HepG2 (cell line): ENCODE results near the gene TSSK3. TPM values are rescaled to one million over a fixed set of nuclear protein-coding genes. Genes with fewer than 3 reads are reported as not detected.

Experiments
- ASH2L ChIP-seq: fragments of 300-600, 200-600 bp; sonication (generic); IDR thresholded peaks from 2 replicates; pipeline ENCODE4 v1.7.0; 2017; ENCODE audit warnings: low read depth, mild to moderate bottlenecking, moderate library complexity, mixed read lengths, low read length; ENCODE audit not compliant: insufficient read length
- ATAD3A ChIP-seq: sonication (generic); formaldehyde crosslinking; IDR thresholded peaks from 2 replicates; pipeline ENCODE4 v1.4.0; 2020; ENCODE audit warnings: missing genetic modification reagents
- ATM ChIP-seq: fragments of 450-650 bp; IDR thresholded peaks from 2 replicates; pipeline ENCODE4 v1.7.1; 2017; ENCODE audit warnings: mild to moderate bottlenecking, borderline replicate concordance
- DNMT1 ChIP-seq: sonication (generic); formaldehyde crosslinking; IDR thresholded peaks from 2 replicates; pipeline ENCODE4 v1.5.1; 2020; ENCODE audit warnings: mild to moderate bottlenecking, missing genetic modification reagents
- GABPB1 ChIP-seq: IDR thresholded peaks from 2 replicates; pipeline ENCODE4 v1.6.1; 2016; ENCODE audit warnings: mild to moderate bottlenecking, missing genetic modification reagents, moderate library complexity, missing compliant biosample characterization
- HHEX ChIP-seq: IDR thresholded peaks from 2 replicates; pipeline ENCODE4 v1.6.1; 2016; ENCODE audit warnings: control low read depth
- MED1 ChIP-seq: sonication (generic); formaldehyde crosslinking; IDR thresholded peaks from 2 replicates; pipeline ENCODE4 v1.4.0; 2020; ENCODE audit warnings: missing genetic modification reagents
- RNF2 ChIP-seq: fragments of 450-650 bp; conservative IDR thresholded peaks from 2 replicates; pipeline ENCODE4 v1.6.1; 2016; ENCODE audit warnings: low read depth
- RORA ChIP-seq: sonication (generic); formaldehyde crosslinking; IDR thresholded peaks from 2 replicates; pipeline ENCODE4 v1.5.0; 2020; ENCODE audit warnings: mild to moderate bottlenecking, missing genetic modification reagents, moderate library complexity
- SIX4 ChIP-seq: sonication (generic); formaldehyde crosslinking; IDR thresholded peaks from 2 replicates; pipeline ENCODE4 v1.4.0; 2020; ENCODE audit warnings: missing genetic modification reagents
- ZIK1 ChIP-seq: sonication (generic); formaldehyde crosslinking; IDR thresholded peaks from 2 replicates; pipeline ENCODE4 v1.5.0; 2020; ENCODE audit warnings: mild to moderate bottlenecking, low read depth, missing genetic modification reagents, borderline replicate concordance
- ZMYM3 ChIP-seq: sonication (generic); formaldehyde crosslinking; IDR thresholded peaks from 2 replicates; pipeline ENCODE4 v1.5.1; 2020; ENCODE audit warnings: mild to moderate bottlenecking, missing genetic modification reagents
- ZNF484 ChIP-seq: sonication (generic); formaldehyde crosslinking; IDR thresholded peaks from 2 replicates; pipeline ENCODE4 v1.5.1; 2020; ENCODE audit warnings: mild to moderate bottlenecking, low read depth, missing genetic modification reagents, borderline replicate concordance
- ZNF616 ChIP-seq: sonication (generic); formaldehyde crosslinking; IDR thresholded peaks from 2 replicates; pipeline ENCODE4 v1.5.0; 2020; ENCODE audit warnings: low read depth, mild to moderate bottlenecking, missing genetic modification reagents
- polyA plus RNA-seq, 8 experiments: library from polyadenylated mRNA; depleted of rRNA in 3 of 8; stranded (reverse) in 7 of 8; unstranded in 1 of 8; fragments of >200 nt; fragmentation: Illumina TruSeq in 4 of 8; extraction: Trizol in 4 of 8; gene quantifications; 2 replicates each; pipeline versions ENCODE4 v1.2.1 to v1.2.3, GENCODE V29; 2011 to 2016; ENCODE audit warnings: low read depth in 4 of 8, missing spikeins in 1 of 8, mixed read lengths in 1 of 8; ENCODE audit not compliant: insufficient read depth in 1 of 8
- total RNA-seq, 5 experiments: library from RNA; depleted of rRNA; stranded (reverse); fragments of >200 nt; fragmentation: Illumina TruSeq; extraction: Trizol; gene quantifications; 2 replicates each; pipeline ENCODE4 v1.2.3, GENCODE V29; 2016; ENCODE audit warnings: low read depth in 1 of 5
- TF ChIP-seq, protein P1 (sequence below): sonication (generic); formaldehyde crosslinking; IDR thresholded peaks from 2 replicates; pipeline ENCODE4 v1.9.0; 2021; ENCODE audit warnings: missing genetic modification reagents, mild to moderate bottlenecking, borderline replicate concordance
- TF ChIP-seq, protein P2 (sequence below): IDR thresholded peaks from 2 replicates; pipeline ENCODE4 v1.4.0; 2020; ENCODE audit warnings: mild to moderate bottlenecking, missing genetic modification reagents
- TF ChIP-seq, protein P3 (sequence below): IDR thresholded peaks from 2 replicates; pipeline ENCODE4 v1.6.1; 2016; ENCODE audit warnings: low read depth, borderline replicate concordance
- TF ChIP-seq, protein P4 (sequence below): sonication (generic); formaldehyde crosslinking; IDR thresholded peaks from 2 replicates; pipeline ENCODE4 v1.4.0; 2020; ENCODE audit warnings: missing genetic modification reagents, borderline replicate concordance
- TF ChIP-seq, protein P5 (sequence below): sonication (generic); formaldehyde crosslinking; IDR thresholded peaks from 2 replicates; pipeline ENCODE4 v1.8.0; 2022; ENCODE audit warnings: low read depth, missing genetic modification reagents

Gene TSSK3
- total and polyA plus RNA-seq, 2 of the 13 experiments (the other 11 are each of a cell fraction or from before 2014, with no cell fraction given): 1.0 to 1.1 TPM

DNA sequence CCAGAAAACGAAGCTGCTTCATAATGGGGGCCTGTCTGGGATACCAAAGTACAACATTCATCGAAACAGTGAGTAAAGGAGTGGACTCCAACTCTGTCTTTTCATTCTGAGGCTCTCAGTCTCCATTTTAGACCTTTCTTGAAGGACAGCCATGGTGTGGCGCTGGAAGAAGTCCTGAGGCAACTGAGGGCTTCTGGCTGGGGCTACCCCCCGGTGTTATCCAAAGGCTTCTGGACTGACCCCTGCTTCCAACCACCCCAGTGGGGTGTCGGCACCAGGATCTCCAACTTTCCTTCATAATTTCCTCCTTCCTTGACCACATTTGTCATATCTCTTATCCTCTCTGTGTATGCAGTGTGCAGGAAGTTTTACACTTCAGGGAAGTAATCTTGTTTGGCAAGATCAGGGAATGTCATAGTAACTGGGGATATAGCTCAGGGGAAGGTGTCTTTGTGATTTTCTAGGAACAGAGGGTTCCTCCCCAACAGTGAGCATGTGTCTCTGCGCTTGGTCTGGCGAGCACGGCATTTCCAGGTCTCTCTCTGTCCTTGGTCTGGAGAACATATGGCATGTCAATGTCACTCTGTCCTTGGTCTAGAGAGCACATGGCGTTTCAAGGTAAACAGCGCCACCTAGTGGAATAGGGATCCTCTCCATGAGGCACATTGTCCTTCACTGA lies 51.3 kb downstream of the TSSK3 start (continued):
- no peak for TF ChIP-seq ZNF484
- TF ChIP-seq, protein P1, sequence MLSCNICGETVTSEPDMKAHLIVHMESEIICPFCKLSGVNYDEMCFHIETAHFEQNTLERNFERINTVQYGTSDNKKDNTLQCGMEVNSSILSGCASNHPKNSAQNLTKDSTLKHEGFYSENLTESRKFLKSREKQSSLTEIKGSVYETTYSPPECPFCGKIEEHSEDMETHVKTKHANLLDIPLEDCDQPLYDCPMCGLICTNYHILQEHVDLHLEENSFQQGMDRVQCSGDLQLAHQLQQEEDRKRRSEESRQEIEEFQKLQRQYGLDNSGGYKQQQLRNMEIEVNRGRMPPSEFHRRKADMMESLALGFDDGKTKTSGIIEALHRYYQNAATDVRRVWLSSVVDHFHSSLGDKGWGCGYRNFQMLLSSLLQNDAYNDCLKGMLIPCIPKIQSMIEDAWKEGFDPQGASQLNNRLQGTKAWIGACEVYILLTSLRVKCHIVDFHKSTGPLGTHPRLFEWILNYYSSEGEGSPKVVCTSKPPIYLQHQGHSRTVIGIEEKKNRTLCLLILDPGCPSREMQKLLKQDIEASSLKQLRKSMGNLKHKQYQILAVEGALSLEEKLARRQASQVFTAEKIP: no peak
- no peak for TF ChIP-seq ZIK1 (CRISPR knock-in tag)
- TF ChIP-seq RORA (CRISPR knock-in tag): no peak
- TF ChIP-seq DNMT1 (CRISPR knock-in tag): no peak
- TF ChIP-seq ATM: no peak
- TF ChIP-seq, protein P2, sequence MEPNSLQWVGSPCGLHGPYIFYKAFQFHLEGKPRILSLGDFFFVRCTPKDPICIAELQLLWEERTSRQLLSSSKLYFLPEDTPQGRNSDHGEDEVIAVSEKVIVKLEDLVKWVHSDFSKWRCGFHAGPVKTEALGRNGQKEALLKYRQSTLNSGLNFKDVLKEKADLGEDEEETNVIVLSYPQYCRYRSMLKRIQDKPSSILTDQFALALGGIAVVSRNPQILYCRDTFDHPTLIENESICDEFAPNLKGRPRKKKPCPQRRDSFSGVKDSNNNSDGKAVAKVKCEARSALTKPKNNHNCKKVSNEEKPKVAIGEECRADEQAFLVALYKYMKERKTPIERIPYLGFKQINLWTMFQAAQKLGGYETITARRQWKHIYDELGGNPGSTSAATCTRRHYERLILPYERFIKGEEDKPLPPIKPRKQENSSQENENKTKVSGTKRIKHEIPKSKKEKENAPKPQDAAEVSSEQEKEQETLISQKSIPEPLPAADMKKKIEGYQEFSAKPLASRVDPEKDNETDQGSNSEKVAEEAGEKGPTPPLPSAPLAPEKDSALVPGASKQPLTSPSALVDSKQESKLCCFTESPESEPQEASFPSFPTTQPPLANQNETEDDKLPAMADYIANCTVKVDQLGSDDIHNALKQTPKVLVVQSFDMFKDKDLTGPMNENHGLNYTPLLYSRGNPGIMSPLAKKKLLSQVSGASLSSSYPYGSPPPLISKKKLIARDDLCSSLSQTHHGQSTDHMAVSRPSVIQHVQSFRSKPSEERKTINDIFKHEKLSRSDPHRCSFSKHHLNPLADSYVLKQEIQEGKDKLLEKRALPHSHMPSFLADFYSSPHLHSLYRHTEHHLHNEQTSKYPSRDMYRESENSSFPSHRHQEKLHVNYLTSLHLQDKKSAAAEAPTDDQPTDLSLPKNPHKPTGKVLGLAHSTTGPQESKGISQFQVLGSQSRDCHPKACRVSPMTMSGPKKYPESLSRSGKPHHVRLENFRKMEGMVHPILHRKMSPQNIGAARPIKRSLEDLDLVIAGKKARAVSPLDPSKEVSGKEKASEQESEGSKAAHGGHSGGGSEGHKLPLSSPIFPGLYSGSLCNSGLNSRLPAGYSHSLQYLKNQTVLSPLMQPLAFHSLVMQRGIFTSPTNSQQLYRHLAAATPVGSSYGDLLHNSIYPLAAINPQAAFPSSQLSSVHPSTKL: peak; percentile 65; the same call in 1 of the 2 replicates
- no peak for TF ChIP-seq HHEX
- no peak for TF ChIP-seq ZMYM3 (CRISPR knock-in tag)
- TF ChIP-seq ASH2L: no peak
- TF ChIP-seq, protein P3, sequence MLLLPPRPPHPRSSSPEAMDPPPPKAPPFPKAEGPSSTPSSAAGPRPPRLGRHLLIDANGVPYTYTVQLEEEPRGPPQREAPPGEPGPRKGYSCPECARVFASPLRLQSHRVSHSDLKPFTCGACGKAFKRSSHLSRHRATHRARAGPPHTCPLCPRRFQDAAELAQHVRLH (CRISPR knock-in tag): 0 out of 2 replicates have a peak, but pooled peaks have one; percentile 41
- TF ChIP-seq, protein P4, sequence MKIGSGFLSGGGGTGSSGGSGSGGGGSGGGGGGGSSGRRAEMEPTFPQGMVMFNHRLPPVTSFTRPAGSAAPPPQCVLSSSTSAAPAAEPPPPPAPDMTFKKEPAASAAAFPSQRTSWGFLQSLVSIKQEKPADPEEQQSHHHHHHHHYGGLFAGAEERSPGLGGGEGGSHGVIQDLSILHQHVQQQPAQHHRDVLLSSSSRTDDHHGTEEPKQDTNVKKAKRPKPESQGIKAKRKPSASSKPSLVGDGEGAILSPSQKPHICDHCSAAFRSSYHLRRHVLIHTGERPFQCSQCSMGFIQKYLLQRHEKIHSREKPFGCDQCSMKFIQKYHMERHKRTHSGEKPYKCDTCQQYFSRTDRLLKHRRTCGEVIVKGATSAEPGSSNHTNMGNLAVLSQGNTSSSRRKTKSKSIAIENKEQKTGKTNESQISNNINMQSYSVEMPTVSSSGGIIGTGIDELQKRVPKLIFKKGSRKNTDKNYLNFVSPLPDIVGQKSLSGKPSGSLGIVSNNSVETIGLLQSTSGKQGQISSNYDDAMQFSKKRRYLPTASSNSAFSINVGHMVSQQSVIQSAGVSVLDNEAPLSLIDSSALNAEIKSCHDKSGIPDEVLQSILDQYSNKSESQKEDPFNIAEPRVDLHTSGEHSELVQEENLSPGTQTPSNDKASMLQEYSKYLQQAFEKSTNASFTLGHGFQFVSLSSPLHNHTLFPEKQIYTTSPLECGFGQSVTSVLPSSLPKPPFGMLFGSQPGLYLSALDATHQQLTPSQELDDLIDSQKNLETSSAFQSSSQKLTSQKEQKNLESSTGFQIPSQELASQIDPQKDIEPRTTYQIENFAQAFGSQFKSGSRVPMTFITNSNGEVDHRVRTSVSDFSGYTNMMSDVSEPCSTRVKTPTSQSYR (CRISPR knock-in tag): no peak
- TF ChIP-seq GABPB1 (CRISPR knock-in tag): no peak
- no peak for TF ChIP-seq ZNF616 (CRISPR knock-in tag)
- TF ChIP-seq, protein P5, sequence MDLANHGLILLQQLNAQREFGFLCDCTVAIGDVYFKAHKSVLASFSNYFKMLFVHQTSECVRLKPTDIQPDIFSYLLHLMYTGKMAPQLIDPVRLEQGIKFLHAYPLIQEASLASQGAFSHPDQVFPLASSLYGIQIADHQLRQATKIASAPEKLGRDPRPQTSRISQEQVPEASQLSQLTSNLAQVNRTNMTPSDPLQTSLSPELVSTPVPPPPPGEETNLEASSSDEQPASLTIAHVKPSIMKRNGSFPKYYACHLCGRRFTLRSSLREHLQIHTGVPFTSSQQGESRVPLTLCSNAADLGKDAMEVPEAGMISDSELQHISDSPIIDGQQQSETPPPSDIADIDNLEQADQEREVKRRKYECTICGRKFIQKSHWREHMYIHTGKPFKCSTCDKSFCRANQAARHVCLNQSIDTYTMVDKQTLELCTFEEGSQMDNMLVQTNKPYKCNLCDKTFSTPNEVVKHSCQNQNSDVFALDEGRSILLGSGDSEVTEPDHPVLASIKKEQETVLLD (CRISPR knock-in tag): no peak
- 0 out of 2 replicates have a peak, but pooled peaks have one; percentile 32 for TF ChIP-seq RNF2
- no peak for TF ChIP-seq SIX4 (CRISPR knock-in tag)
- TF ChIP-seq MED1 (CRISPR knock-in tag): 0 out of 2 replicates have a peak, but pooled peaks have one; percentile 16
- no peak for TF ChIP-seq ATAD3A
